SK-N-MC (cell line): ENCODE data around the gene LIFR.

Source experiments
- DNase-seq: peaks from one replicate; pipeline ENCODE4 v3.0.0-alpha.2; 2011; ENCODE audit warnings: low read depth, low spot score
- H3K27ac ChIP-seq: fragments of 200-600 bp; sonication (generic); 2 replicates; pipeline ENCODE4 v1.5.1; 2016; ENCODE audit warnings: mixed run types
- H3K36me3 ChIP-seq: fragments of 200-600 bp; sonication (generic); 2 replicates; pipeline ENCODE4 v1.6.1; 2017; ENCODE audit warnings: antibody characterized with exemption, low read length, mixed read lengths; ENCODE audit not compliant: insufficient read depth
- H3K4me3 ChIP-seq: fragments of 200-600 bp; sonication (generic); 2 replicates; pipeline ENCODE4 v1.5.1; 2016
- H3K9ac ChIP-seq: fragments of 200-600 bp; sonication (generic); 2 replicates; pipeline ENCODE4 v1.8.0; 2017; ENCODE audit warnings: mixed run types, mixed read lengths; ENCODE audit not compliant: insufficient read length
- H3K9me3 ChIP-seq: fragments of 200-600 bp; sonication (generic); 2 replicates; pipeline ENCODE4 v1.6.1; 2017; ENCODE audit warnings: low read depth, mild to moderate bottlenecking, antibody characterized with exemption, low read length, moderate library complexity, mixed read lengths
- EZH2 ChIP-seq: fragments of 200-600 bp; sonication (generic); IDR thresholded peaks from one replicate; pipeline ENCODE4 v1.6.1; 2017; ENCODE audit warnings: antibody characterized with exemption
- FOXP2 ChIP-seq: optimal IDR thresholded peaks from 2 replicates; pipeline ENCODE3; 2011; ENCODE audit warnings: mild to moderate bottlenecking, moderate library complexity; ENCODE audit not compliant: insufficient read depth; ENCODE audit errors: extremely low read length, control extremely low read depth
- POLR2AphosphoS5 ChIP-seq: IDR thresholded peaks from 2 replicates; pipeline ENCODE4 v1.6.1; 2012; ENCODE audit warnings: mild to moderate bottlenecking, low read depth, low read length, borderline replicate concordance

Gene LIFR

GRCh38 chr5:38535845-38536244, 20.6 kb downstream of the LIFR start:
- no peaks in the 10 kb centered on the region; the same call in 1 of the 2 replicates for H3K9me3 ChIP-seq
- no peak overlapping the region for H3K4me3 ChIP-seq
- no peak overlapping the region for H3K9ac ChIP-seq
- no peak overlapping the region for H3K27ac ChIP-seq
- TF ChIP-seq POLR2AphosphoS5 (no peak), FOXP2 (no peak), EZH2 (no peak)
- DNase-seq, result no peak
- no peaks in the 10 kb centered on the region for H3K36me3 ChIP-seq

GRCh38 chr5:38535248-38535750, 21.1 kb downstream of the LIFR start:
- Histone ChIP-seq H3K27ac (no peak overlapping the region), H3K4me3 (no peak overlapping the region), H3K9me3 (no peaks in the 10 kb centered on the region; the same call in 1 of the 2 replicates), H3K9ac (no peak overlapping the region), H3K36me3 (no peaks in the 10 kb centered on the region)
- no peak for TF ChIP-seq EZH2
- TF ChIP-seq POLR2AphosphoS5, result no peak
- no peak for TF ChIP-seq FOXP2
- no peak for DNase-seq

- no peaks in the 10 kb centered on the region; the same call in 1 of the 2 replicates for H3K9me3 ChIP-seq
- no peak for DNase-seq
- H3K36me3 ChIP-seq, result no peaks in the 10 kb centered on the region
- no peak overlapping the region for H3K27ac ChIP-seq
- no peak overlapping the region for H3K9ac ChIP-seq
- TF ChIP-seq FOXP2, result no peak
- no peak for TF ChIP-seq POLR2AphosphoS5
- no peak for TF ChIP-seq EZH2
- no peak overlapping the region for H3K4me3 ChIP-seq
Measured at GRCh38 chr5:38534156-38534453, 22.3 kb downstream of the LIFR start.

GRCh38 chr5:38533286-38534155, 22.9 kb downstream of the LIFR start:
- Histone ChIP-seq H3K4me3 (no peak overlapping the region), H3K9me3 (no peaks in the 10 kb centered on the region; the same call in 1 of the 2 replicates), H3K27ac (peak overlapping the region; percentile 53), H3K9ac (no peak overlapping the region), H3K36me3 (no peaks in the 10 kb centered on the region)
- no peak for TF ChIP-seq POLR2AphosphoS5
- TF ChIP-seq EZH2, result no peak
- no peak for TF ChIP-seq FOXP2
- DNase-seq, result no peak

- peak overlapping the region; percentile 7; the same call in 1 of the 2 replicates for H3K27ac ChIP-seq
- TF ChIP-seq POLR2AphosphoS5 (no peak), EZH2 (no peak), FOXP2 (no peak)
- H3K9me3 ChIP-seq, result no peaks in the 10 kb centered on the region; the same call in 1 of the 2 replicates
- H3K9ac ChIP-seq, result no peak overlapping the region
- H3K4me3 ChIP-seq, result no peak overlapping the region
- H3K36me3 ChIP-seq, result peaks cover 4% of the 10 kb centered on the region; the same call in 1 of the 2 replicates
- DNase-seq, result no peak
Measured at GRCh38 chr5:38532165-38532669, 24.2 kb downstream of the LIFR start.

- Histone ChIP-seq H3K36me3 (peaks cover 9% of the 10 kb centered on the region), H3K27ac (peak overlapping the region; percentile 7; the same call in 1 of the 2 replicates), H3K9me3 (no peaks in the 10 kb centered on the region; the same call in 1 of the 2 replicates), H3K9ac (no peak overlapping the region), H3K4me3 (no peak overlapping the region)
- no peak for TF ChIP-seq EZH2
- no peak for TF ChIP-seq FOXP2
- no peak for TF ChIP-seq POLR2AphosphoS5
- DNase-seq, result no peak
Measured at GRCh38 chr5:38531518-38531917, 24.9 kb downstream of the LIFR start.

GRCh38 chr5:38529955-38530646, 26.3 kb downstream of the LIFR start:
- peaks cover 20% of the 10 kb centered on the region for H3K36me3 ChIP-seq
- DNase-seq, result no peak
- no peak overlapping the region for H3K4me3 ChIP-seq
- H3K27ac ChIP-seq, result no peak overlapping the region
- H3K9me3 ChIP-seq, result no peaks in the 10 kb centered on the region; the same call in 1 of the 2 replicates
- TF ChIP-seq POLR2AphosphoS5 (no peak), EZH2 (no peak), FOXP2 (no peak)
- H3K9ac ChIP-seq, result no peak overlapping the region

GRCh38 chr5:38528162-38528703, 28.2 kb downstream of the LIFR start:
- Histone ChIP-seq H3K9ac (no peak overlapping the region), H3K36me3 (peaks cover 36% of the 10 kb centered on the region), H3K4me3 (no peak overlapping the region), H3K9me3 (no peaks in the 10 kb centered on the region; the same call in 1 of the 2 replicates), H3K27ac (no peak overlapping the region)
- no peak for DNase-seq
- TF ChIP-seq EZH2 (no peak), POLR2AphosphoS5 (no peak), FOXP2 (no peak)
